ENCODE data around the gene TLCD2. TPM values are rescaled to one million over a fixed set of nuclear protein-coding genes. Genes with fewer than 3 reads are reported as not detected.
A peak's percentile ranks its signal among the peaks of the same experiment; 100 is the strongest.

Gene TLCD2
- total RNA-seq, 1 experiment from 2014 or later = 1.5 TPM

DNA sequence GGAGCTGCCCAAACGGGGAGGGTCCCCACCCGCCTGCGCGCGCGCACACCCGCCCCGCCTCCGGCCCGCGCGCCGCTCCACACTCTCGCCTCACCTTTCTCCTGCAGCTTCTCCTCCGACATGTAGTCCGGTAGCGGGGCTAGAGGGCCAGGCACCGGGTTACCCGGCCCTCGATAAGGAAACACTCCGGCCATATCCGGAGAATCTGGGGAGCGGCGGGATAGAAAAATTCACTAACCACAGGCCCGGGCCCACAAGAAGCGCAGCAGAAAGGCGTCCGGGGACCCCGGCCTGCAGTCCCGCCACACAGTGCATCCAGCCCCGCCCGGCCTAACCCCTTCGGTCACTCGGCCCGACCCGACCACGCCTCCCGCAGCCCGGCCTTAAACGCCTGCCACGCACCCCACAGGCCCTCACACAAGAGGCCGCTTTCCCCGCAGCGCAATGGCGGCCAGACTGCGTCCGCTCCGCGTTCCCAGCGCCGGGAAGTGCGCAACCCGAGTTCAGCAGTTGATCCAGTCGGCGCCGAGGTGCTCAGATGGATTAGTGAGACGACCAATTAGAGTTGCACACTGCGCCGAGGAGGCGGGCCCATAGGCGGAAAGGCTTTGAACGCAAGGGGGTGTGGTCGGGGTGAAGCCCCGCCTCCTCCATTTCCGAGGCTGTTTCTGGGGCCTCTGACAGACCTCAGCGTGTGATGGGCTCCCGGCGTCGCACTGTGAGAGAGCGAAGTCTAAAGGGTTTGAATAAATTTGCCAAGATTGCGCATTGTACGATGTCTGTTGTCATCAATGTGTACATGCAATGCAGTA lies 25.6 kb downstream of the TLCD2 start, which contains the start of gene PRPF8:
Gene PRPF8, minus strand, starts transcription at position 490 of the 812 bp plus-strand sequence. Its CDS starts 296 bp downstream, at position 194.
- no peaks in the 10 kb centered on the region for H4K20me1 ChIP-seq (ENCODE audit: control insufficient read depth, insufficient read depth, insufficient read length)
- H2AK5ac ChIP-seq (ENCODE audit: insufficient read length, low read length) = no peak within 1 kb of the TSS
- H3K14ac ChIP-seq (ENCODE audit: insufficient read depth, low read length) = no peak within 1 kb of the TSS; the same call in 1 of the 2 replicates
- H3K27ac Mint-ChIP-seq = peak within 1 kb of the TSS; percentile 95 to 100 (median 96)
- peak within 1 kb of the TSS; percentile 99 for H3K4me3 Mint-ChIP-seq
- no peak within 1 kb of the TSS for H2BK5ac ChIP-seq (ENCODE audit: insufficient read length, low read length)
- no peak within 1 kb of the TSS for H2BK12ac ChIP-seq (ENCODE audit: insufficient read length, low read depth, low read length)
- H3K79me1 ChIP-seq (ENCODE audit: insufficient read depth, low read depth, low read length, poor library complexity, severe bottlenecking) = peaks cover 5% of the 10 kb centered on the region
- no peak within 1 kb of the TSS for H3K56ac ChIP-seq (ENCODE audit: insufficient read length, low read depth, low read length)
- H3K9ac ChIP-seq (ENCODE audit: extremely low read depth, insufficient read length, low read length) = peak within 1 kb of the TSS; percentile 67
- H4K5ac ChIP-seq (ENCODE audit: insufficient read length, low read depth, low read length) = no peak within 1 kb of the TSS
- H2BK20ac ChIP-seq (ENCODE audit: low read depth, low read length, poor library complexity, severe bottlenecking) = no peak within 1 kb of the TSS
- H3K4me2 ChIP-seq (ENCODE audit: insufficient read depth, insufficient read length, low read length) = peak within 1 kb of the TSS; percentile 71
- H3K9me3 ChIP-seq (ENCODE audit: control insufficient read depth, low read depth, low read length) = no peaks in the 10 kb centered on the region
- TF ChIP-seq, protein P1, sequence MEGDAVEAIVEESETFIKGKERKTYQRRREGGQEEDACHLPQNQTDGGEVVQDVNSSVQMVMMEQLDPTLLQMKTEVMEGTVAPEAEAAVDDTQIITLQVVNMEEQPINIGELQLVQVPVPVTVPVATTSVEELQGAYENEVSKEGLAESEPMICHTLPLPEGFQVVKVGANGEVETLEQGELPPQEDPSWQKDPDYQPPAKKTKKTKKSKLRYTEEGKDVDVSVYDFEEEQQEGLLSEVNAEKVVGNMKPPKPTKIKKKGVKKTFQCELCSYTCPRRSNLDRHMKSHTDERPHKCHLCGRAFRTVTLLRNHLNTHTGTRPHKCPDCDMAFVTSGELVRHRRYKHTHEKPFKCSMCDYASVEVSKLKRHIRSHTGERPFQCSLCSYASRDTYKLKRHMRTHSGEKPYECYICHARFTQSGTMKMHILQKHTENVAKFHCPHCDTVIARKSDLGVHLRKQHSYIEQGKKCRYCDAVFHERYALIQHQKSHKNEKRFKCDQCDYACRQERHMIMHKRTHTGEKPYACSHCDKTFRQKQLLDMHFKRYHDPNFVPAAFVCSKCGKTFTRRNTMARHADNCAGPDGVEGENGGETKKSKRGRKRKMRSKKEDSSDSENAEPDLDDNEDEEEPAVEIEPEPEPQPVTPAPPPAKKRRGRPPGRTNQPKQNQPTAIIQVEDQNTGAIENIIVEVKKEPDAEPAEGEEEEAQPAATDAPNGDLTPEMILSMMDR (conservative IDR thresholded peaks at IDR 0.05) = no peak
- peaks cover 3% of the 10 kb centered on the region for H3K23me2 ChIP-seq (ENCODE audit: insufficient read length, low read depth, low read length, poor library complexity, severe bottlenecking)
- no peak within 1 kb of the TSS for H2BK120ac ChIP-seq (ENCODE audit: low read depth, low read length, poor library complexity, severe bottlenecking)
- H3K27me3 Mint-ChIP-seq (ENCODE audit: low read depth) = no peaks in the 10 kb centered on the region
- peaks cover 4% of the 10 kb centered on the region in 2 experiments; a peak in 4 of 5 replicates for H3K9me3 Mint-ChIP-seq
- H2BK15ac ChIP-seq (ENCODE audit: low read depth, low read length) = no peak within 1 kb of the TSS
- no peak within 1 kb of the TSS for H4K8ac ChIP-seq (replicated peaks; ENCODE audit: insufficient read length, low read depth, low read length)
- peaks cover 5% of the 10 kb centered on the region; the same call in 1 of the 2 replicates for H3K79me2 ChIP-seq (ENCODE audit: insufficient read depth, low read length)
- no peak within 1 kb of the TSS for H3K23ac ChIP-seq (ENCODE audit: insufficient read length, low read depth, low read length)
- H2AFZ ChIP-seq (ENCODE audit: low read length) = no peak within 1 kb of the TSS
- H3T11ph ChIP-seq (ENCODE audit: low read length) = no peak within 1 kb of the TSS
- peak within 1 kb of the TSS; percentile 51 for H3K18ac ChIP-seq (ENCODE audit: insufficient read length, low read depth, low read length)
- no peak within 1 kb of the TSS for H3K4ac ChIP-seq (ENCODE audit: low read depth, low read length)
- H4K91ac ChIP-seq (ENCODE audit: insufficient read length, low read depth, low read length) = no peak within 1 kb of the TSS
- H3K36me3 Mint-ChIP-seq (ENCODE audit: insufficient read depth in 1 of 3, low read depth in 3 of 3) = peaks cover 43 to 52% (median 47%) of the 10 kb centered on the region in 3 experiments
- no CpG with 5 or more reads among the region's 72 CpGs for WGBS (ENCODE audit: extremely low coverage, insufficient read length, low lambda C conversion rate)
- 0 out of 2 replicates have a peak, but pooled peaks cover 3% of the 10 kb centered on the region for H3K27me3 ChIP-seq (ENCODE audit: insufficient read depth, low read length)
- H3K4me1 Mint-ChIP-seq = peaks cover 13 to 15% of the 10 kb centered on the region in 2 experiments
- H3K27ac ChIP-seq (ENCODE audit: insufficient read length, low read depth, low read length) = no peak within 1 kb of the TSS
- no peaks in the 10 kb centered on the region for H3K4me1 ChIP-seq (ENCODE audit: insufficient read depth, low read length)
- DNase-seq = peak; percentile 99

Measured in H9 (cell line).